Raji (cell line): ENCODE results near the gene IFITM10.
A peak's percentile ranks its signal among the peaks of the same experiment; 100 is the strongest.

Experiments
- POLR2A ChIP-seq: IDR thresholded peaks from 2 replicates; pipeline ENCODE4 v1.6.1; 2011; ENCODE audit warnings: low read depth, low read length, control low read depth; ENCODE audit not compliant: insufficient read depth

The IFITM10 gene

GRCh38 chr11:1771700-1772099, 21.3 kb upstream of the IFITM10 start:
- no peak for TF ChIP-seq POLR2A

- no peak for TF ChIP-seq POLR2A
Observed at GRCh38 chr11:1771273-1771672, 20.9 kb upstream of the IFITM10 start.

- no peak for TF ChIP-seq POLR2A
Observed at GRCh38 chr11:1770528-1770927, 20.1 kb upstream of the IFITM10 start.

- TF ChIP-seq POLR2A: no peak
Observed at GRCh38 chr11:1770061-1770460, 19.7 kb upstream of the IFITM10 start.

GRCh38 chr11:1768141-1768469, 17.7 kb upstream of the IFITM10 start:
- TF ChIP-seq POLR2A: no peak

- TF ChIP-seq POLR2A: no peak
Observed at GRCh38 chr11:1767399-1768140, 17.2 kb upstream of the IFITM10 start.

- TF ChIP-seq POLR2A: no peak
Observed at GRCh38 chr11:1766719-1767398, 16.5 kb upstream of the IFITM10 start.

- TF ChIP-seq POLR2A: no peak
Observed at GRCh38 chr11:1765871-1766718, 15.7 kb upstream of the IFITM10 start.

GRCh38 chr11:1763796-1764661, 13.6 kb upstream of the IFITM10 start, which contains the start of gene CTSD:
Gene CTSD, minus strand, starts transcription at chr11:1763927. Its CDS starts 68 bp downstream, at chr11:1763859.
- TF ChIP-seq POLR2A: peak; percentile 73

- TF ChIP-seq POLR2A: no peak
Observed at GRCh38 chr11:1763336-1763795, 13.0 kb upstream of the IFITM10 start.

GRCh38 chr11:1762537-1763302, 12.3 kb upstream of the IFITM10 start:
- TF ChIP-seq POLR2A: no peak

GRCh38 chr11:1761857-1762536, 11.6 kb upstream of the IFITM10 start:
- TF ChIP-seq POLR2A: no peak

GRCh38 chr11:1761110-1761856, 10.9 kb upstream of the IFITM10 start:
- TF ChIP-seq POLR2A: no peak
